Loucy (cell line): ENCODE data around the gene AMBRA1.

ENCODE experiments used
- H2AFZ ChIP-seq: fragments of 200-600 bp; sonication (generic); 2 replicates; pipeline ENCODE4 v1.6.0; 2016; ENCODE audit warnings: antibody characterized with exemption, mild to moderate bottlenecking, low read length, moderate library complexity
- H3F3A ChIP-seq: fragments of 200-600 bp; 2 replicates; pipeline ENCODE4 v1.6.0; 2016; ENCODE audit warnings: antibody characterized with exemption, low read depth, mild to moderate bottlenecking
- H3K27me3 ChIP-seq: fragments of 200-600 bp; sonication (generic); 2 replicates; pipeline ENCODE4 v1.6.1; 2014; ENCODE audit warnings: low read length, mild to moderate bottlenecking; ENCODE audit not compliant: insufficient read depth, poor library complexity, severe bottlenecking
- H3K36me3 ChIP-seq: fragments of 200-600 bp; sonication (generic); 2 replicates; pipeline ENCODE4 v1.6.1; 2016; ENCODE audit warnings: low read length; ENCODE audit not compliant: insufficient read depth
- H3K4me1 ChIP-seq: fragments of 200-600 bp; sonication (generic); 2 replicates; pipeline ENCODE4 v1.5.1; 2014; ENCODE audit warnings: low read length, mild to moderate bottlenecking; ENCODE audit not compliant: insufficient read depth, poor library complexity, severe bottlenecking
- H3K4me2 ChIP-seq: fragments of 200-600 bp; sonication (generic); 2 replicates; pipeline ENCODE4 v1.6.0; 2014; ENCODE audit warnings: antibody characterized with exemption, low read length, low read depth, mild to moderate bottlenecking; ENCODE audit not compliant: poor library complexity, severe bottlenecking
- H3K4me3 ChIP-seq: fragments of 200-600 bp; sonication (generic); 2 replicates; pipeline ENCODE4 v1.5.1; 2014; ENCODE audit warnings: low read length, mild to moderate bottlenecking, mixed read lengths; ENCODE audit not compliant: poor library complexity, severe bottlenecking
- H3K79me2 ChIP-seq: fragments of 200-600 bp; sonication (generic); 2 replicates; pipeline ENCODE4 v1.6.1; 2014; ENCODE audit warnings: low read length; ENCODE audit not compliant: insufficient read depth
- H3K9ac ChIP-seq: fragments of 200-600 bp; sonication (generic); 2 replicates; pipeline ENCODE4 v1.6.0; 2014; ENCODE audit warnings: mild to moderate bottlenecking, low read depth, low read length, moderate library complexity; ENCODE audit not compliant: poor library complexity, severe bottlenecking
- H3K9me2 ChIP-seq: fragments of 200-600 bp; sonication (generic); replicated peaks from 2 replicates; pipeline ENCODE4 v1.6.1; 2016; ENCODE audit warnings: low read depth, low read length, mixed read lengths
- H3K9me3 ChIP-seq: fragments of 200-600 bp; sonication (generic); 2 replicates; pipeline ENCODE4 v1.6.1; 2014; ENCODE audit warnings: mild to moderate bottlenecking, antibody characterized with exemption, low read length, low read depth; ENCODE audit not compliant: insufficient read depth
- H4K20me1 ChIP-seq: fragments of 200-600 bp; sonication (generic); 2 replicates; pipeline ENCODE4 v1.6.0; 2014; ENCODE audit warnings: antibody characterized with exemption, low read length, mild to moderate bottlenecking; ENCODE audit not compliant: insufficient read depth, poor library complexity, severe bottlenecking
- EZH2phosphoT487 ChIP-seq: fragments of 200-600 bp; IDR thresholded peaks from 2 replicates; pipeline ENCODE4 v1.6.1; 2018; ENCODE audit warnings: antibody characterized with exemption, mild to moderate bottlenecking, moderate library complexity, borderline replicate concordance
- TF ChIP-seq, protein P1 (sequence below): fragments of 200-600 bp; sonication (generic); conservative IDR thresholded peaks from 2 replicates; pipeline ENCODE4 v1.5.1; 2014; ENCODE audit warnings: mild to moderate bottlenecking, antibody characterized with exemption, low read length

The AMBRA1 gene

DNA sequence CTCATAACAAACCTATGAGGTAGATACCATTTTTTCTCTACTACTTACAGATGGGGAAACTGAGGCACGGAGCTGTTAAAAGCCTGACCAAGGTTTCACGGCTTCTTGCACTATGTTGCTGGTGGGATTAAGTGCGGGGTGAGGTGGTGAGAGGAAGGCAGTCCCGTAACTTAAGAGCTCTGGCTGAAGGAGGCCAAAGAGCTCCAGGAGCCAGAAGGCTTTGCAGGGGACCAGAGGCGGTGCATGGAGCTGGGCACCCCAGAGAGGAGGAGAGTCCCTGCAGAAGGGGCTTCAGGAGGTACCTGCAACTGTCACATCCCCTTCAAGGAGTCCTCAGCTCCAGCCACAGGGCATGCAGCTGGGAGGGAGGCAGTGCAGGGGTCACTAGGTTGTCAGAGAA lies 206.4 kb downstream of the AMBRA1 start:
- Histone ChIP-seq H3K4me3 (peak overlapping the region; percentile 50), H3K4me2 (peak overlapping the region; percentile 79), H3K4me1 (peaks cover 9% of the 10 kb centered on the region), H3K9me2 (no peaks in the 10 kb centered on the region), H2AFZ (peak overlapping the region; percentile 73; the same call in 1 of the 2 replicates), H3F3A (no peaks in the 10 kb centered on the region), H4K20me1 (no peaks in the 10 kb centered on the region), H3K9me3 (no peaks in the 10 kb centered on the region), H3K36me3 (no peaks in the 10 kb centered on the region), H3K79me2 (no peaks in the 10 kb centered on the region), H3K27me3 (peaks cover 4% of the 10 kb centered on the region), H3K9ac (no peak overlapping the region)
- TF ChIP-seq, protein P1, sequence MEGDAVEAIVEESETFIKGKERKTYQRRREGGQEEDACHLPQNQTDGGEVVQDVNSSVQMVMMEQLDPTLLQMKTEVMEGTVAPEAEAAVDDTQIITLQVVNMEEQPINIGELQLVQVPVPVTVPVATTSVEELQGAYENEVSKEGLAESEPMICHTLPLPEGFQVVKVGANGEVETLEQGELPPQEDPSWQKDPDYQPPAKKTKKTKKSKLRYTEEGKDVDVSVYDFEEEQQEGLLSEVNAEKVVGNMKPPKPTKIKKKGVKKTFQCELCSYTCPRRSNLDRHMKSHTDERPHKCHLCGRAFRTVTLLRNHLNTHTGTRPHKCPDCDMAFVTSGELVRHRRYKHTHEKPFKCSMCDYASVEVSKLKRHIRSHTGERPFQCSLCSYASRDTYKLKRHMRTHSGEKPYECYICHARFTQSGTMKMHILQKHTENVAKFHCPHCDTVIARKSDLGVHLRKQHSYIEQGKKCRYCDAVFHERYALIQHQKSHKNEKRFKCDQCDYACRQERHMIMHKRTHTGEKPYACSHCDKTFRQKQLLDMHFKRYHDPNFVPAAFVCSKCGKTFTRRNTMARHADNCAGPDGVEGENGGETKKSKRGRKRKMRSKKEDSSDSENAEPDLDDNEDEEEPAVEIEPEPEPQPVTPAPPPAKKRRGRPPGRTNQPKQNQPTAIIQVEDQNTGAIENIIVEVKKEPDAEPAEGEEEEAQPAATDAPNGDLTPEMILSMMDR: no peak
- TF ChIP-seq EZH2phosphoT487: no peak

- Histone ChIP-seq H3K4me3 (no peak overlapping the region), H3K9me3 (no peaks in the 10 kb centered on the region), H3K27me3 (peaks cover 4% of the 10 kb centered on the region), H3K36me3 (no peaks in the 10 kb centered on the region), H3K4me1 (peaks cover 9% of the 10 kb centered on the region), H3K9me2 (no peaks in the 10 kb centered on the region), H2AFZ (no peak overlapping the region), H3F3A (no peaks in the 10 kb centered on the region), H4K20me1 (no peaks in the 10 kb centered on the region), H3K79me2 (no peaks in the 10 kb centered on the region), H3K9ac (no peak overlapping the region), H3K4me2 (no peak overlapping the region)
- TF ChIP-seq, protein P1: no peak
- TF ChIP-seq EZH2phosphoT487: no peak
These were observed 207.1 kb downstream of the AMBRA1 start for GRCh38 chr11:46386674-46387073.

DNA sequence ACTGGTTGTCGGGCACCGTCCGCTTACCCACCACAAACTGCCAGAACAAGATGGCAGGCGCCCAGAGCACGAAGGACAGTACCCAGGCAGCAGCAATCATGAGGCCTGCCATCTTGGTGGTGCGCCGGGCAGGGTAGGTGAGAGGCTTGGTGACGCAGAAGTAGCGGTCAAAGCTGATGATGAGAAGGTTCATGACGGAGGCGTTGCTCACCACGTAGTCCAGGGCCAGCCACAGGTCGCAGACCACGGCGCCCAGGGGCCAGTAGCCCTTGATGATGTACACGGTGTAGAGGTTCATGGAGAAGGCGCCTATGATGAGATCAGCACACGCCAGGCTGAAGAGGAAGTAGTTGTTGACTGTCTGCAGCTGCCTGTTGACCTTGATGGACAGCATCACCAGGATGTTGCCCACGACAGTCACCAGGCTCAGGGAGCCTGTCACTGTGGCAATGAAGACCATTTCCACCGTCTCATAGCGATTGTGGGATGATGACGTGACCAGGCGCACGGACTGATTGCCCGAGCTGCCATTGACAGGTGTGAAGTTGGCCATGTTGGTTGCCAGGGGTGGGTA lies 207.7 kb downstream of the AMBRA1 start:
- no peaks in the 10 kb centered on the region for H4K20me1 ChIP-seq
- peaks cover 9% of the 10 kb centered on the region for H3K4me1 ChIP-seq
- H3K36me3 ChIP-seq: no peaks in the 10 kb centered on the region
- no peak overlapping the region for H3K4me3 ChIP-seq
- no peaks in the 10 kb centered on the region for H3F3A ChIP-seq
- no peaks in the 10 kb centered on the region for H3K9me3 ChIP-seq
- H3K4me2 ChIP-seq: no peak overlapping the region
- no peak overlapping the region for H2AFZ ChIP-seq
- TF ChIP-seq, protein P1: no peak
- no peak for TF ChIP-seq EZH2phosphoT487
- no peaks in the 10 kb centered on the region for H3K79me2 ChIP-seq
- peaks cover 4% of the 10 kb centered on the region for H3K27me3 ChIP-seq
- no peak overlapping the region for H3K9ac ChIP-seq
- no peaks in the 10 kb centered on the region for H3K9me2 ChIP-seq
